ENCODE data around the gene NECTIN4. TPM values are rescaled to one million over a fixed set of nuclear protein-coding genes. Genes with fewer than 3 reads are reported as not detected.
A peak's percentile ranks its signal among the peaks of the same experiment; 100 is the strongest.

The NECTIN4 gene
- total and polyA plus RNA-seq, 3 donors from 2014 or later: 0.63 to 1.3 (median 1.2) TPM

GRCh38 chr1:161132410-161133219 lies 43.3 kb upstream of the NECTIN4 start, which contains the start of gene DEDD:
TSS of gene DEDD (minus strand) at chr1:161132667. CDS start at chr1:161124462, 8,205 bp downstream.
- Histone ChIP-seq H3K27me3 (no peaks in the 10 kb centered on the region), H3K27ac (peak within 1 kb of the TSS; percentile 88 to 98), H3K9me3 (no peaks in the 10 kb centered on the region), H3K4me1 (peaks cover 20% of the 10 kb centered on the region), H3K36me3 (ENCODE audit: low read depth, missing control alignments) (no peaks in the 10 kb centered on the region), H3K4me3 (peak within 1 kb of the TSS; percentile 85 to 89)
- 0 to 1% methylated on average over 31 to 51 of the region's 68 CpGs for WGBS, 2 donors
- peak; percentile 96 for DNase-seq
- TF ChIP-seq POLR2A (IDR thresholded peaks at IDR 0.05) (no peak), CTCF (IDR thresholded peaks at IDR 0.05) (no peak)
- intact Hi-C loops (cut with DNase I; ENCODE audit: low total_unique reads): no loop called here

GRCh38 chr1:161131523-161132409 lies 42.4 kb upstream of the NECTIN4 start:
- intact Hi-C loops (cut with DNase I; ENCODE audit: low total_unique reads): no loop called here
- no peak for TF ChIP-seq POLR2A (IDR thresholded peaks at IDR 0.05)
- no peak for TF ChIP-seq CTCF (IDR thresholded peaks at IDR 0.05)

GRCh38 chr1:161130266-161130665 lies 40.9 kb upstream of the NECTIN4 start:
- Histone ChIP-seq H3K4me3 (no peak overlapping the region), H3K4me1 (peaks cover 19% of the 10 kb centered on the region), H3K9me3 (no peaks in the 10 kb centered on the region), H3K27me3 (no peaks in the 10 kb centered on the region), H3K36me3 (ENCODE audit: low read depth, missing control alignments) (no peaks in the 10 kb centered on the region), H3K27ac (no peak overlapping the region)
- intact Hi-C loops (cut with DNase I; ENCODE audit: low total_unique reads): no loop called here
- no peak for DNase-seq
- no peak for TF ChIP-seq POLR2A (IDR thresholded peaks at IDR 0.05)
- no peak for TF ChIP-seq CTCF (IDR thresholded peaks at IDR 0.05)
- WGBS, 2 donors: 5 to 17% methylated on average over 1 of the region's 1 CpG

More at GRCh38 chr1:161131523-161132409, 42.4 kb upstream of the NECTIN4 start:
- H3K9me3 ChIP-seq: no peaks in the 10 kb centered on the region
- no peaks in the 10 kb centered on the region for H3K27me3 ChIP-seq
- peak overlapping the region; percentile 88 to 98 for H3K27ac ChIP-seq
- DNase-seq: peak; percentile 42
- peaks cover 19% of the 10 kb centered on the region for H3K4me1 ChIP-seq
- H3K4me3 ChIP-seq: peak overlapping the region; percentile 85 to 89
- no peaks in the 10 kb centered on the region for H3K36me3 ChIP-seq (ENCODE audit: low read depth, missing control alignments)
- 0 to 2% methylated on average over 22 of the region's 22 CpGs for WGBS, 2 donors

GRCh38 chr1:161128591-161129420 lies 39.4 kb upstream of the NECTIN4 start:
- Histone ChIP-seq H3K36me3 (ENCODE audit: low read depth, missing control alignments) (no peaks in the 10 kb centered on the region), H3K27me3 (no peaks in the 10 kb centered on the region), H3K9me3 (no peaks in the 10 kb centered on the region), H3K4me3 (no peak overlapping the region), H3K4me1 (peaks cover 14% of the 10 kb centered on the region), H3K27ac (no peak overlapping the region)
- TF ChIP-seq POLR2A (IDR thresholded peaks at IDR 0.05) (no peak), CTCF (IDR thresholded peaks at IDR 0.05) (no peak)
- no peak for DNase-seq
- intact Hi-C loops (cut with DNase I; ENCODE audit: low total_unique reads): no loop called here
- 83 to 86% methylated on average over 4 of the region's 4 CpGs for WGBS, 2 donors
